HUES6 (cell line): ENCODE measurements around the gene RNU2-63P.
"Not testable (repeated sequence)": the region's sequence is repeated elsewhere in the genome, so short reads cannot be mapped to it uniquely, and the experiment has no call there.

Experiments used
- H3K27ac ChIP-seq: 2 replicates; pipeline ENCODE4 v1.7.0; 2013; ENCODE audit warnings: low read depth, mild to moderate bottlenecking, low read length, inconsistent platforms
- H3K27me3 ChIP-seq: 2 replicates; pipeline ENCODE4 v1.6.1; 2013; ENCODE audit warnings: low read length; ENCODE audit not compliant: control insufficient read depth, insufficient read depth
- H3K36me3 ChIP-seq: 2 replicates; pipeline ENCODE4 v1.6.1; 2013; ENCODE audit warnings: low read length; ENCODE audit not compliant: control insufficient read depth, insufficient read depth
- H3K4me1 ChIP-seq: 2 replicates; pipeline ENCODE4 v1.6.1; 2013; ENCODE audit warnings: low read length; ENCODE audit not compliant: control insufficient read depth, insufficient read depth
- H3K4me3 ChIP-seq: 2 replicates; pipeline ENCODE4 v1.5.1; 2013; ENCODE audit warnings: low read depth, low read length
- H3K9ac ChIP-seq: one replicate; pipeline ENCODE4 v1.6.1; 2013; ENCODE audit warnings: mild to moderate bottlenecking, low read length
- H3K9me3 ChIP-seq: 2 replicates; pipeline ENCODE4 v1.6.1; 2013; ENCODE audit warnings: low read depth, low read length; ENCODE audit not compliant: control insufficient read depth, insufficient read depth

RNU2-63P gene

GRCh38 chr2:88027697-88028389 is 11.5 kb upstream of the RNU2-63P start:
- H3K4me3 ChIP-seq: no peak overlapping the region
- H3K9ac ChIP-seq: no peak overlapping the region
- H3K4me1 ChIP-seq: peaks cover 16% of the 10 kb centered on the region
- peaks cover 13% of the 10 kb centered on the region for H3K36me3 ChIP-seq
- H3K27ac ChIP-seq: no peak overlapping the region
- no peaks in the 10 kb centered on the region for H3K27me3 ChIP-seq
- no peaks in the 10 kb centered on the region for H3K9me3 ChIP-seq

- Histone ChIP-seq H3K27ac (peak overlapping the region; percentile 70; the same call in 1 of the 2 replicates), H3K9me3 (no peaks in the 10 kb centered on the region), H3K27me3 (no peaks in the 10 kb centered on the region), H3K36me3 (peaks cover 7% of the 10 kb centered on the region), H3K4me3 (0 out of 2 replicates have a peak overlapping the region, but pooled peaks have one; percentile 13), H3K9ac (no peak overlapping the region), H3K4me1 (peaks cover 18% of the 10 kb centered on the region)
Observed at GRCh38 chr2:88024509-88024908, 8.2 kb upstream of the RNU2-63P start.

GRCh38 chr2:88022669-88022921 is 6.2 kb upstream of the RNU2-63P start:
- Histone ChIP-seq H3K27ac (no peak overlapping the region), H3K36me3 (no peaks in the 10 kb centered on the region), H3K27me3 (no peaks in the 10 kb centered on the region), H3K4me3 (no peak overlapping the region), H3K4me1 (peaks cover 37% of the 10 kb centered on the region), H3K9ac (no peak overlapping the region), H3K9me3 (no peaks in the 10 kb centered on the region)

- H3K27ac ChIP-seq: no peak overlapping the region
- H3K9me3 ChIP-seq: no peaks in the 10 kb centered on the region
- H3K4me3 ChIP-seq: no peak overlapping the region
- no peak overlapping the region for H3K9ac ChIP-seq
- no peaks in the 10 kb centered on the region for H3K27me3 ChIP-seq
- H3K4me1 ChIP-seq: peaks cover 39% of the 10 kb centered on the region
- no peaks in the 10 kb centered on the region for H3K36me3 ChIP-seq
Observed at GRCh38 chr2:88019985-88020384, 3.6 kb upstream of the RNU2-63P start.

- H3K27me3 ChIP-seq: no peaks in the 10 kb centered on the region
- H3K4me1 ChIP-seq: peaks cover 35% of the 10 kb centered on the region
- H3K27ac ChIP-seq: no peak overlapping the region
- no peak overlapping the region for H3K9ac ChIP-seq
- no peaks in the 10 kb centered on the region for H3K36me3 ChIP-seq
- H3K9me3 ChIP-seq: no peaks in the 10 kb centered on the region
- H3K4me3 ChIP-seq: peak overlapping the region; percentile 21; the same call in 1 of the 2 replicates
Observed at GRCh38 chr2:88018909-88019308, 2.6 kb upstream of the RNU2-63P start.

GRCh38 chr2:88018077-88018805 is 1.9 kb upstream of the RNU2-63P start:
- H3K9me3 ChIP-seq, H3K9ac ChIP-seq, H3K36me3 ChIP-seq, H3K4me3 ChIP-seq, H3K27me3 ChIP-seq, H3K27ac ChIP-seq: not testable (repeated sequence)
- peaks cover 32% of the 10 kb centered on the region for H3K4me1 ChIP-seq

GRCh38 chr2:88017780-88018038 is 1.4 kb upstream of the RNU2-63P start:
- Histone ChIP-seq H3K9ac (peak overlapping the region; percentile 100), H3K4me1 (peaks cover 32% of the 10 kb centered on the region), H3K4me3 (peak overlapping the region; percentile 90)
- not testable (repeated sequence) for H3K36me3 ChIP-seq, H3K27ac ChIP-seq, H3K27me3 ChIP-seq, H3K9me3 ChIP-seq

GRCh38 chr2:88016960-88017779 is 823 bp upstream of the RNU2-63P start:
- no peaks in the 10 kb centered on the region for H3K27me3 ChIP-seq
- peaks cover 32% of the 10 kb centered on the region for H3K4me1 ChIP-seq
- H3K36me3 ChIP-seq: no peaks in the 10 kb centered on the region
- peak overlapping the region; percentile 100 for H3K9ac ChIP-seq
- no peaks in the 10 kb centered on the region for H3K9me3 ChIP-seq
- H3K4me3 ChIP-seq: peak overlapping the region; percentile 90
- H3K27ac ChIP-seq: peak overlapping the region; percentile 100

GRCh38 chr2:88011011-88011410 is 5.3 kb downstream of the RNU2-63P start:
- Histone ChIP-seq H3K4me1 (peaks cover 8% of the 10 kb centered on the region), H3K9me3 (no peaks in the 10 kb centered on the region), H3K36me3 (no peaks in the 10 kb centered on the region), H3K27me3 (no peaks in the 10 kb centered on the region), H3K9ac (no peak overlapping the region), H3K27ac (no peak overlapping the region), H3K4me3 (no peak overlapping the region)

- Histone ChIP-seq H3K4me1 (peaks cover 8% of the 10 kb centered on the region), H3K9me3 (no peaks in the 10 kb centered on the region), H3K27ac (no peak overlapping the region), H3K9ac (no peak overlapping the region), H3K36me3 (no peaks in the 10 kb centered on the region), H3K4me3 (no peak overlapping the region), H3K27me3 (no peaks in the 10 kb centered on the region)
Observed at GRCh38 chr2:88010136-88010535, 6.2 kb downstream of the RNU2-63P start.

GRCh38 chr2:88006912-88007439 is 9.4 kb downstream of the RNU2-63P start:
- H3K4me1 ChIP-seq: peaks cover 18% of the 10 kb centered on the region
- H3K36me3 ChIP-seq: no peaks in the 10 kb centered on the region
- H3K4me3 ChIP-seq: no peak overlapping the region
- no peak overlapping the region for H3K27ac ChIP-seq
- no peaks in the 10 kb centered on the region for H3K27me3 ChIP-seq
- no peak overlapping the region for H3K9ac ChIP-seq
- H3K9me3 ChIP-seq: no peaks in the 10 kb centered on the region
